Peyer's patch (tissue), 4 donors: ENCODE measurements around the gene HGFAC.

ENCODE experiments used
- POLR2A ChIP-seq, 2 donors: fragments of 450-650 bp; IDR thresholded peaks; one replicate each; pipeline ENCODE4 v1.5.1; 2017; ENCODE audit warnings: antibody characterized with exemption in 2 of 2, mild to moderate bottlenecking in 2 of 2, moderate library complexity in 2 of 2
- TF ChIP-seq, protein P1 (sequence below), 6 experiments: fragments of 450-650 bp in 4 of 6; fragments of 200-600 bp in 2 of 6; sonication (generic) in 1 of 6; IDR thresholded peaks; one replicate each; pipeline ENCODE4 v1.5.1; 2017 to 2019; ENCODE audit warnings: antibody characterized with exemption in 6 of 6, mild to moderate bottlenecking in 3 of 6, moderate library complexity in 1 of 6

DNA sequence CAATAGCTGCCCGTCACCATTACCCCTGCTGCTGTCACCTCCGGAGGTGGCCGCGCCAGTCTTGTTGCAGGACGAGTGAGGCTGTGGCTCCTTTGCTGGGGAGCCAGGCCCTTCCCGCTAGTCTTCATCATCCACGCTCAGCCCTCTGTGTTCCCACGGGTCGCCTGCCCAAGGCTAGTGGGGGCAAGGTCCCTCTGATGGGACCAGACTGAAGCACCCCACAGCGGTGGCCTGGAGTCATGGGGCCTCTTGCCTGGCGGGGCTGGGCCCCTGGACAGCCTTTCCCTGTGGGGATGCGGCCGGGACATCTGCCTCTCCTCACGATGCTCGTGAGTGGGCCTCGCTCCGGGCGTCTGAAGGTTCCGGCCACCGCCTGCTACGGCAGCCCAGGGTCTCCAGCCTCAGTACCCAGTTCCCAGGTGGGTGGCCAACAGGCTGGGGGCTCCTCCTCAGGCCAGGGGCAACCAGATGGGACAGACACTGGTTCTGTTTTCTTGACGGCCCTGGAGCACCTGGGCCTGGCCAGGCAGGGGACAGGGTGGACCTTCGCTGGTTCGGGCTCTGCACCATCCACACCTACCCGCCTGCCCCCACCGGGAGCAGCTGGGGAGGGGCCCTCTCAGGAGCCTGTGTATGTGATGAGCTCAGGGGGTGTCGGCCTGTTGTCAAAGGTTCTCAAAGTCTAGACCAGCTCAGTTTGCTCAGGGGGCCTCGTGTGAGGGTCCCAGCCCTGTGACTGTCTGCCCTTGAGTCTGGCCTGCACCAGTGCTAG lies 53.6 kb downstream of the HGFAC start:
- TF ChIP-seq POLR2A (IDR thresholded peaks at IDR 0.05) = no peak
- TF ChIP-seq, protein P1, sequence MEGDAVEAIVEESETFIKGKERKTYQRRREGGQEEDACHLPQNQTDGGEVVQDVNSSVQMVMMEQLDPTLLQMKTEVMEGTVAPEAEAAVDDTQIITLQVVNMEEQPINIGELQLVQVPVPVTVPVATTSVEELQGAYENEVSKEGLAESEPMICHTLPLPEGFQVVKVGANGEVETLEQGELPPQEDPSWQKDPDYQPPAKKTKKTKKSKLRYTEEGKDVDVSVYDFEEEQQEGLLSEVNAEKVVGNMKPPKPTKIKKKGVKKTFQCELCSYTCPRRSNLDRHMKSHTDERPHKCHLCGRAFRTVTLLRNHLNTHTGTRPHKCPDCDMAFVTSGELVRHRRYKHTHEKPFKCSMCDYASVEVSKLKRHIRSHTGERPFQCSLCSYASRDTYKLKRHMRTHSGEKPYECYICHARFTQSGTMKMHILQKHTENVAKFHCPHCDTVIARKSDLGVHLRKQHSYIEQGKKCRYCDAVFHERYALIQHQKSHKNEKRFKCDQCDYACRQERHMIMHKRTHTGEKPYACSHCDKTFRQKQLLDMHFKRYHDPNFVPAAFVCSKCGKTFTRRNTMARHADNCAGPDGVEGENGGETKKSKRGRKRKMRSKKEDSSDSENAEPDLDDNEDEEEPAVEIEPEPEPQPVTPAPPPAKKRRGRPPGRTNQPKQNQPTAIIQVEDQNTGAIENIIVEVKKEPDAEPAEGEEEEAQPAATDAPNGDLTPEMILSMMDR (IDR thresholded peaks at IDR 0.05) = no peak
